Measurements from ENCODE around the gene AREG. TPM values are rescaled to one million over a fixed set of nuclear protein-coding genes. Genes with fewer than 3 reads are reported as not detected.
"Not testable (repeated sequence)": the region's sequence is repeated elsewhere in the genome, so short reads cannot be mapped to it uniquely, and the experiment has no call there.

Gene AREG
- 197 and 272 TPM in 2 replicates for total RNA-seq

DNA sequence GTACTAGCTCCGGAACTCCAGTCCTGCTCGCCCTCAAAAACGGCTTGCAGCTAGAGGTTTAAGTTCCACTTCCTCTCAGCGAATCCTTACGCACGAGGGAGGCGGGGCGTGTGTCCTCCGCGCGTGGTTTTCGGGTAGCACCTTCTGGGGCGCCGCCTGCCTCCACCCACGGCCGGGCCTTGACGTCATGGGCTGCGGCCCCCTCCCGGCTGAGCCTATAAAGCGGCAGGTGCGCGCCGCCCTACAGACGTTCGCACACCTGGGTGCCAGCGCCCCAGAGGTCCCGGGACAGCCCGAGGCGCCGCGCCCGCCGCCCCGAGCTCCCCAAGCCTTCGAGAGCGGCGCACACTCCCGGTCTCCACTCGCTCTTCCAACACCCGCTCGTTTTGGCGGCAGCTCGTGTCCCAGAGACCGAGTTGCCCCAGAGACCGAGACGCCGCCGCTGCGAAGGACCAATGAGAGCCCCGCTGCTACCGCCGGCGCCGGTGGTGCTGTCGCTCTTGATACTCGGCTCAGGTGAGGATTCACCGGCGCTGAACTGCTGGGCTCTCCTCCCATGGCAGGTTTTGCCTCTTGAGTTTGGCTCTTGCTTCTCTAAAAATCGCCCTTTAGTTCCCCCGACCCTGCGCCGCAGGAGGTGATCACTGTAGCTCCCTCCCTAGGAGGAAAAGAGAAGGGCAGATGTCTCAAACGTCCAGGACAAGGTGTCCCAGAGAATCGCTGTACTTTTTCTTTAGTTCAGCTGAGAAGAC is at the start of gene AREG:
Gene AREG (plus strand): TSS at position 246 of the 752 bp plus-strand sequence. CDS start 210 bp downstream, at position 456.
- peak within 1 kb of the TSS; percentile 89 for H3K4me3 ChIP-seq (ENCODE audit: low read depth, low read length)
- TF ChIP-seq, protein P1, sequence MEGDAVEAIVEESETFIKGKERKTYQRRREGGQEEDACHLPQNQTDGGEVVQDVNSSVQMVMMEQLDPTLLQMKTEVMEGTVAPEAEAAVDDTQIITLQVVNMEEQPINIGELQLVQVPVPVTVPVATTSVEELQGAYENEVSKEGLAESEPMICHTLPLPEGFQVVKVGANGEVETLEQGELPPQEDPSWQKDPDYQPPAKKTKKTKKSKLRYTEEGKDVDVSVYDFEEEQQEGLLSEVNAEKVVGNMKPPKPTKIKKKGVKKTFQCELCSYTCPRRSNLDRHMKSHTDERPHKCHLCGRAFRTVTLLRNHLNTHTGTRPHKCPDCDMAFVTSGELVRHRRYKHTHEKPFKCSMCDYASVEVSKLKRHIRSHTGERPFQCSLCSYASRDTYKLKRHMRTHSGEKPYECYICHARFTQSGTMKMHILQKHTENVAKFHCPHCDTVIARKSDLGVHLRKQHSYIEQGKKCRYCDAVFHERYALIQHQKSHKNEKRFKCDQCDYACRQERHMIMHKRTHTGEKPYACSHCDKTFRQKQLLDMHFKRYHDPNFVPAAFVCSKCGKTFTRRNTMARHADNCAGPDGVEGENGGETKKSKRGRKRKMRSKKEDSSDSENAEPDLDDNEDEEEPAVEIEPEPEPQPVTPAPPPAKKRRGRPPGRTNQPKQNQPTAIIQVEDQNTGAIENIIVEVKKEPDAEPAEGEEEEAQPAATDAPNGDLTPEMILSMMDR (IDR thresholded peaks at IDR 0.05; ENCODE audit: insufficient read depth, low read length, severe bottlenecking), result peak; percentile 59
- H3K36me3 ChIP-seq (ENCODE audit: control insufficient read depth, insufficient read depth, low read length), result peaks cover 15% of the 10 kb centered on the region
- no peaks in the 10 kb centered on the region for H3K27me3 ChIP-seq (ENCODE audit: control insufficient read depth, insufficient read depth, low read length)
- peak; percentile 93 for FAIRE-seq
- peak; percentile 74 for DNase-seq (ENCODE audit: low read depth)

DNA sequence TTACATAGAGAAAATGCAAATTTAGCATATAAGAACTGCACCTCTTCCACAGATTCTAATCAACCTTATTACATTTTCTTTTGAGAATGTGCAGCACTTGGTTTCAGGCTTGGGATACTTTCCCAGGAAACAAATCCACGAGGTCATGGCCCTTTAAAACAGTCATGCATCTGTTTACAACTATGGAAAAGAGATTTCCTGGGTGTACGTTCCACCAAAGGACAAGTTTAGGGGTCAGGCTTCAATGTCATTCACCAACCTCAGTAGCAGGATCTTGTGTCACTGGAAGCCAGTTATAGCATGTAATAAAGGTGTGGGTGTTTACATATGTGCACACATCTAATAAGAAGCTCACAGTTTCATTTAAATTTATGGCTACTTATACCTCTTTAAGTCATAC is 49.3 kb upstream of the AREG start:
- Histone ChIP-seq H3K27me3 (ENCODE audit: control insufficient read depth, insufficient read depth, low read length) (no peaks in the 10 kb centered on the region), H3K36me3 (ENCODE audit: control insufficient read depth, insufficient read depth, low read length) (no peaks in the 10 kb centered on the region), H3K4me3 (ENCODE audit: low read depth, low read length) (no peak overlapping the region)
- FAIRE-seq (no peak), DNase-seq (ENCODE audit: low read depth) (no peak)
- TF ChIP-seq, protein P1 (IDR thresholded peaks at IDR 0.05; ENCODE audit: insufficient read depth, low read length, severe bottlenecking), result no peak

- TF ChIP-seq, protein P1 (IDR thresholded peaks at IDR 0.05; ENCODE audit: insufficient read depth, low read length, severe bottlenecking), result no peak
- Histone ChIP-seq H3K27me3 (ENCODE audit: control insufficient read depth, insufficient read depth, low read length) (no peaks in the 10 kb centered on the region), H3K36me3 (ENCODE audit: control insufficient read depth, insufficient read depth, low read length) (no peaks in the 10 kb centered on the region), H3K4me3 (ENCODE audit: low read depth, low read length) (no peak overlapping the region)
- FAIRE-seq, result no peak
- no peak for DNase-seq (ENCODE audit: low read depth)
Measured at GRCh38 chr4:74397748-74398426, 47.0 kb upstream of the AREG start.

DNA sequence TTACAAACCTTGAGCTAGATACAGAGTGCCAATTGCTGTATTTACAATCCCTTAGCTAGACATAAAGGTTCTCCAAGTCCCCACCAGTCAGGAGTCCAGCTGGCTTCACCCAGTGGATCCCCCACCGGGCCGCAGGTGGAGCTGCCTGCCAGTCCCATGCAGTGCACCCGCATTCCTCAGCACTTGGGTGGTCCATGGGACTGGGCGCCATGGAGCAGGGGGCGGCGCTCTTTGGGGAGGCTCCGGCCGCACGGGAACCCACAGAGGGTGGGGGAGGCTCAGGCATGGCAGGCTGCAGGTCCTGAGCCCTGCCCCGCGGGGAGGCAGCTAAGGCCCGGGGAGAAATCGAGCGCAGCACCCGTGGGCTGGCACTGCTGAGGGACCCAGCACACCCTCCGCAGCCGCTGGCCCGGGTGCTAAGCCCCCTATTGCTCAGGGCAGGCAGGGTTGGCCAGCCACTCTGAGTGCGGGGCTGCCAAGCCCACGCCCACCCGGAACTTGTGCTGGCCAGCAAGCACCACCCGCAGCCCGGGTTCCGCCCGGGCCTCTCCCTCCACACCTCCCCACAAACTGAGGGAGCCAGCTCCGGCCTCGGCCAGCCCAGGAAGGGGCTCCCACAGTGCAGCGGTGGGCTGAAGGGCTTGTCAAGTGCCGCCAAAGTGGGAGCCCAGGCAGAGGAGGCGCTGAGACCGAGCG is 45.9 kb upstream of the AREG start:
- H3K36me3 ChIP-seq (ENCODE audit: control insufficient read depth, insufficient read depth, low read length); DNase-seq (ENCODE audit: low read depth); FAIRE-seq; H3K27me3 ChIP-seq (ENCODE audit: control insufficient read depth, insufficient read depth, low read length); H3K4me3 ChIP-seq (ENCODE audit: low read depth, low read length): not testable (repeated sequence)

DNA sequence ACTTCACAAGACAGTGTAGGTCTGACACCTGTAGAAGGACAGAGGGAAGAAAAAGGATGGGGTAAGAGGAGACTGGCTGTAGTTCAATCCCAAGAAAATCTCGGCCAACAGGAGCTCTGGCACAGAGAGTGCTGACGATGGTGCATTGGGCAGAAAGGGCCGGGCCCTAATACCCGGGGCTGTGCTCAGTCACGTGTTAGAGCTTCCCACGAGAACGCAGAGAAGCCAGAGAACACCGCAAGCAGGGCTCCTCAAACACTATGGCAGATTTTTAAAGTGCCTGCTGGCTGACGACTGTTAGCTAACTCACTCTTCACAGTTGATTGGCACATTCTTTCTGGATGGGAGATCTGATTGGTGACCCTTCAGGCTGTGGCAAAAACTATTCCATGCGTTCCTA is 44.5 kb upstream of the AREG start:
- FAIRE-seq, result no peak
- no peak for DNase-seq (ENCODE audit: low read depth)
- H3K36me3 ChIP-seq (ENCODE audit: control insufficient read depth, insufficient read depth, low read length), result no peaks in the 10 kb centered on the region
- H3K4me3 ChIP-seq (ENCODE audit: low read depth, low read length), result no peak overlapping the region
- TF ChIP-seq, protein P1 (IDR thresholded peaks at IDR 0.05; ENCODE audit: insufficient read depth, low read length, severe bottlenecking), result no peak
- no peaks in the 10 kb centered on the region for H3K27me3 ChIP-seq (ENCODE audit: control insufficient read depth, insufficient read depth, low read length)
